ENCODE data around the gene LGI4.

The LGI4 gene

GRCh38 chr19:35126624-35126959, 8.3 kb downstream of the LGI4 start:
- no peak for DNase-seq (ENCODE audit: low read depth)
- no peak for TF ChIP-seq CTCF (IDR thresholded peaks at IDR 0.05; ENCODE audit: control insufficient read depth, extremely low read depth, insufficient read depth)
- H3K4me3 ChIP-seq (ENCODE audit: low read depth, low read length), result no peak overlapping the region

- no peak for DNase-seq (ENCODE audit: low read depth)
- no peak overlapping the region for H3K4me3 ChIP-seq (ENCODE audit: low read depth, low read length)
- TF ChIP-seq CTCF (IDR thresholded peaks at IDR 0.05; ENCODE audit: control insufficient read depth, extremely low read depth, insufficient read depth), result no peak
Observed at GRCh38 chr19:35125749-35126623, 8.9 kb downstream of the LGI4 start.

GRCh38 chr19:35125270-35125717, 9.6 kb downstream of the LGI4 start:
- H3K4me3 ChIP-seq (ENCODE audit: low read depth, low read length), result peak overlapping the region; percentile 57
- no peak for TF ChIP-seq CTCF (IDR thresholded peaks at IDR 0.05; ENCODE audit: control insufficient read depth, extremely low read depth, insufficient read depth)
- DNase-seq (ENCODE audit: low read depth), result no peak

GRCh38 chr19:35124098-35125060, 10.5 kb downstream of the LGI4 start:
- no peak for TF ChIP-seq CTCF (IDR thresholded peaks at IDR 0.05; ENCODE audit: control insufficient read depth, extremely low read depth, insufficient read depth)
- peak overlapping the region; percentile 57 for H3K4me3 ChIP-seq (ENCODE audit: low read depth, low read length)
- peak; percentile 69 for DNase-seq (ENCODE audit: low read depth)

GRCh38 chr19:35123573-35123972, 11.3 kb downstream of the LGI4 start:
- no peak overlapping the region; the same call in 1 of the 2 replicates for H3K4me3 ChIP-seq (ENCODE audit: low read depth, low read length)
- no peak for TF ChIP-seq CTCF (IDR thresholded peaks at IDR 0.05; ENCODE audit: control insufficient read depth, extremely low read depth, insufficient read depth)
- no peak for DNase-seq (ENCODE audit: low read depth)

- TF ChIP-seq CTCF (IDR thresholded peaks at IDR 0.05; ENCODE audit: control insufficient read depth, extremely low read depth, insufficient read depth), result no peak
- H3K4me3 ChIP-seq (ENCODE audit: low read depth, low read length), result no peak overlapping the region
- no peak for DNase-seq (ENCODE audit: low read depth)
Observed at GRCh38 chr19:35122687-35123551, 11.9 kb downstream of the LGI4 start.

Measured in LNCaP clone FGC (cell line).